BLaER1 treated with 17β-estradiol and CSF1 and Interleukin-3, amounts not matched to agents 10 nM and 100 nM (cell line): ENCODE data around the gene METTL24.

Source experiments
- H3K27ac ChIP-seq, 11 experiments: shearing (Covaris generic); formaldehyde crosslinking; 2 replicates each; pipeline ENCODE4 v1.8.1; 2022
- H3K27me3 ChIP-seq, 11 experiments: shearing (Covaris generic); formaldehyde crosslinking; 2 replicates each; pipeline ENCODE4 v1.8.1; 2022
- H3K36me3 ChIP-seq, 11 experiments: shearing (Covaris generic); formaldehyde crosslinking; 2 replicates each; pipeline ENCODE4 v1.8.1; 2022
- H3K4me1 ChIP-seq, 10 experiments: shearing (Covaris generic); formaldehyde crosslinking; 2 replicates each; pipeline ENCODE4 v1.8.1; 2022
- H3K4me2 ChIP-seq, 11 experiments: shearing (Covaris generic); formaldehyde crosslinking; 2 replicates each; pipeline ENCODE4 v1.8.1; 2022
- H3K4me3 ChIP-seq, 10 experiments: shearing (Covaris generic); formaldehyde crosslinking; 2 replicates each; pipeline ENCODE4 v1.8.1; 2022
- H3K9ac ChIP-seq, 11 experiments: shearing (Covaris generic); formaldehyde crosslinking; 2 replicates each; pipeline ENCODE4 v1.8.1; 2022
- H3K9me3 ChIP-seq, 11 experiments: shearing (Covaris generic); formaldehyde crosslinking; replicated peaks in 1 of 11; 2 replicates each; pipeline ENCODE4 v1.8.1; 2022
- H4K20me1 ChIP-seq, 11 experiments: shearing (Covaris generic); formaldehyde crosslinking; 2 replicates each; pipeline ENCODE4 v1.8.1; 2022
- Cebpa-rat ChIP-seq, 11 experiments: shearing (Covaris generic); IDR thresholded peaks; 2 replicates each; pipeline ENCODE4 v1.8.1; 2022

METTL24 gene

GRCh38 chr6:110394409-110394808 is 36.3 kb upstream of the METTL24 start:
- no peak overlapping the region for H3K4me2 ChIP-seq
- H3K4me1 ChIP-seq, result peaks cover 5 to 20% (median 19%) of the 10 kb centered on the region in 10 experiments; a peak in 18 of 20 replicates
- no peak overlapping the region for H3K4me3 ChIP-seq
- no peaks in the 10 kb centered on the region for H4K20me1 ChIP-seq
- H3K9ac ChIP-seq, result no peak overlapping the region
- no peaks in the 10 kb centered on the region for H3K36me3 ChIP-seq
- TF ChIP-seq Cebpa-rat (IDR thresholded peaks at IDR 0.05), result no peak
- no peak overlapping the region for H3K27ac ChIP-seq
- no peaks in the 10 kb centered on the region for H3K9me3 ChIP-seq
- peaks cover 0 to under 1% (median under 1%) of the 10 kb centered on the region in 11 experiments; a peak in 5 of 22 replicates for H3K27me3 ChIP-seq

GRCh38 chr6:110392727-110393126 is 34.6 kb upstream of the METTL24 start:
- H3K4me1 ChIP-seq, result peaks cover 0 to 26% (median 14%) of the 10 kb centered on the region in 10 experiments; a peak in 16 of 20 replicates

DNA sequence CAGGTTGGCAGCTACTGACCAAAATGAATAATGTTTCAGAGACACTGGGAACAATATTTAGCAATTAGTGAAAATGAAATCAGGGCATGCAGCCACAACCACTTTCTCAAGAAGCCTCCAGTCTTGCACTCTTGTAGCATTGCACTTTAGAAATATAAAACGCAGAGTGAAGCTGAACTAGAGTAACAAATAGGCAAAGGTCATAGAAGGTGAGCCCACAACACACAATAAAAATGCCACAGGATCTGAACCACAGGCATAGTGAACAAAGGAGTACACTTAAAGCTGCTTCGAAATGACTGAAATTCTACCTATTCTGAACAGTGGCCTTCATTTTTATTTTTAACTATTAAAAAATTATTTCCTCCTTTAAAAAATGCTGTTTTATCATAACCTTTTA is 32.3 kb upstream of the METTL24 start:
- Histone ChIP-seq H3K27ac (no peak overlapping the region), H3K9ac (no peak overlapping the region), H3K36me3 (no peaks in the 10 kb centered on the region), H3K9me3 (no peaks in the 10 kb centered on the region), H4K20me1 (no peaks in the 10 kb centered on the region), H3K4me2 (peak overlapping the region in 9 of 11 experiments; percentile 9 to 78 (median 58); a peak in 14 of 22 replicates), H3K4me1 (peaks cover 0 to 26% (median 13%) of the 10 kb centered on the region in 10 experiments; a peak in 16 of 20 replicates), H3K4me3 (no peak overlapping the region), H3K27me3 (no peaks in the 10 kb centered on the region)
- TF ChIP-seq Cebpa-rat (IDR thresholded peaks at IDR 0.05), result no peak

More at GRCh38 chr6:110392727-110393126, 34.6 kb upstream of the METTL24 start:
- Histone ChIP-seq H4K20me1 (no peaks in the 10 kb centered on the region), H3K27me3 (no peaks in the 10 kb centered on the region), H3K9ac (no peak overlapping the region), H3K9me3 (no peaks in the 10 kb centered on the region), H3K4me2 (no peak overlapping the region), H3K4me3 (no peak overlapping the region), H3K36me3 (no peaks in the 10 kb centered on the region), H3K27ac (no peak overlapping the region)
- no peak for TF ChIP-seq Cebpa-rat (IDR thresholded peaks at IDR 0.05)

DNA sequence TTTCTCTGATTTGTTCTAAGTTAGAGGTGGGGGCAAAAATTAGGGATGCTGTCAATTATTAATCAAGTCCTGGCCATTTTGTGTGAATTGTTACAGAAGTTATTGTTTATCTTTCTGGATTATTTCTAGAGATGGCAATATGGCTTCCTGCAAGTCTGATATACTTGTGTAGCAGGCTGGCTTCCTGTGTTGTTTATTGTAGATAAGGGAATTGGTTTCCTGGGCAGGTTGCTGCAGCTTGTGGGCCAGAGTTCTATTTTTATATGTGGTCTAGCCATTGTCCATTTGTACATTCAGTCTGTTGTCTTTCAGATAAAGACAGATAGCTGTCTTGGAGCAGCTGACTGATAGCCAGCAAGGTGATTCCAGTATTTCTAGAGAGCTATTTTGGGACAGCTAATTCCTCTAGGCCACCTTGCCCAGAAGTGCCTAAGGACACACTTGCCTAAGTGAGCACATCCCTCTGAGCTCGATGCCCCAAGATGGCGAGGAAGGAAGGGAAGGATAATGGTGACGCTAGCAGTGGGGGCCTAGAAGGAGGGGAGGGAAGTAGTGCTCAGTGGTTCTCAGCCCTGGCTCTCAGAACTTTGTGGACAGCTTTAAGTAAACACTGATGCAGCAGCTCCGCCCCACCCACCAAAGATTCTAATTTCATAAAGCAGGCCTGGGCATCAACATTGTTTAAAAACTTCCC is 31.7 kb upstream of the METTL24 start:
- H3K4me1 ChIP-seq, result peaks cover 0 to 26% (median 13%) of the 10 kb centered on the region in 10 experiments; a peak in 16 of 20 replicates
- H4K20me1 ChIP-seq, result no peaks in the 10 kb centered on the region
- H3K36me3 ChIP-seq, result no peaks in the 10 kb centered on the region
- no peak for TF ChIP-seq Cebpa-rat (IDR thresholded peaks at IDR 0.05)
- no peaks in the 10 kb centered on the region for H3K9me3 ChIP-seq
- H3K4me3 ChIP-seq, result no peak overlapping the region
- peak overlapping the region in 9 of 11 experiments; percentile 9 to 78 (median 58); a peak in 17 of 22 replicates for H3K4me2 ChIP-seq
- peak overlapping the region in 3 of 11 experiments; percentile 9 to 18 (median 12); a peak in 1 of 22 replicates for H3K27ac ChIP-seq
- H3K27me3 ChIP-seq, result no peaks in the 10 kb centered on the region
- H3K9ac ChIP-seq, result no peak overlapping the region

- Histone ChIP-seq H3K4me1 (peaks cover 0 to 26% (median 13%) of the 10 kb centered on the region in 10 experiments; a peak in 16 of 20 replicates), H3K27ac (no peak overlapping the region), H3K9me3 (no peaks in the 10 kb centered on the region; a peak in 1 of 22 replicates), H3K36me3 (no peaks in the 10 kb centered on the region), H4K20me1 (no peaks in the 10 kb centered on the region), H3K4me2 (no peak overlapping the region), H3K4me3 (no peak overlapping the region), H3K27me3 (no peaks in the 10 kb centered on the region), H3K9ac (no peak overlapping the region)
- TF ChIP-seq Cebpa-rat (IDR thresholded peaks at IDR 0.05), result no peak
Observed at GRCh38 chr6:110387986-110388385, 29.8 kb upstream of the METTL24 start.

- no peak overlapping the region for H3K4me3 ChIP-seq
- no peak for TF ChIP-seq Cebpa-rat (IDR thresholded peaks at IDR 0.05)
- no peak overlapping the region for H3K9ac ChIP-seq
Observed at GRCh38 chr6:110385458-110385863, 27.3 kb upstream of the METTL24 start.

GRCh38 chr6:110378552-110378951 is 20.4 kb upstream of the METTL24 start:
- no peak overlapping the region for H3K27ac ChIP-seq
- H3K27me3 ChIP-seq, result no peaks in the 10 kb centered on the region
- H3K4me2 ChIP-seq, result no peak overlapping the region
- H3K4me1 ChIP-seq, result no peaks in the 10 kb centered on the region
- no peaks in the 10 kb centered on the region for H3K36me3 ChIP-seq
- H3K4me3 ChIP-seq, result no peak overlapping the region
- no peak for TF ChIP-seq Cebpa-rat (IDR thresholded peaks at IDR 0.05)
- H3K9me3 ChIP-seq, result peaks cover 0 to 20% (median 7%) of the 10 kb centered on the region in 11 experiments; a peak in 8 of 22 replicates
- no peaks in the 10 kb centered on the region for H4K20me1 ChIP-seq
- H3K9ac ChIP-seq, result no peak overlapping the region

More at GRCh38 chr6:110385458-110385863, 27.3 kb upstream of the METTL24 start:
- no peaks in the 10 kb centered on the region for H3K27me3 ChIP-seq
- H4K20me1 ChIP-seq, result no peaks in the 10 kb centered on the region
- peaks cover 0 to under 1% (median 0%) of the 10 kb centered on the region in 11 experiments; a peak in 3 of 22 replicates for H3K9me3 ChIP-seq
- H3K4me2 ChIP-seq, result no peak overlapping the region
- no peaks in the 10 kb centered on the region for H3K36me3 ChIP-seq
- no peak overlapping the region for H3K27ac ChIP-seq
- H3K4me1 ChIP-seq, result peaks cover 0 to 20% (median 12%) of the 10 kb centered on the region in 10 experiments; a peak in 16 of 20 replicates

DNA sequence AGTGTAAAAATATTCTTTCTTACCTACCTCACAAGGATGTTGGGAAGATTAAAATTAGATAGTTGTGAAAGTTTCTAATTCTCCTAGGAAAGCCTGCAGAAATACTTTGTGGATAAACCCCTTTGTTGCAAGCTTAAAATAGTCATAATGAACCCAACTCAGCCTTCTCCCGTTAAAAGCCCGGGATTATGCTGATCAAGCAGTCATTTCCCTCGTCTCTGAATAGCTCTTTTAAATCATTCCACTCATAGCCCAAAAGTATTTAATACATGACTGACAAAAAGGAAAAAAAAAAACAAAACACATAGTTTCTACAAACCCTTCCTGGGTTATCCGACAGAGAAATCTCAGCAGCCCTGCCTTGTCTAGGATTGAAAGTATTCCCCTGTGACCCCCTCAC is 10.9 kb upstream of the METTL24 start:
- Histone ChIP-seq H3K4me2 (peak overlapping the region in 5 of 11 experiments; percentile 17 to 50 (median 46); a peak in 6 of 22 replicates), H3K9ac (no peak overlapping the region), H3K27me3 (no peaks in the 10 kb centered on the region), H4K20me1 (no peaks in the 10 kb centered on the region), H3K4me1 (peaks cover 0 to 17% (median 12%) of the 10 kb centered on the region in 10 experiments; a peak in 8 of 20 replicates), H3K27ac (no peak overlapping the region), H3K9me3 (no peaks in the 10 kb centered on the region), H3K36me3 (no peaks in the 10 kb centered on the region), H3K4me3 (no peak overlapping the region)
- TF ChIP-seq Cebpa-rat (IDR thresholded peaks at IDR 0.05), result no peak

DNA sequence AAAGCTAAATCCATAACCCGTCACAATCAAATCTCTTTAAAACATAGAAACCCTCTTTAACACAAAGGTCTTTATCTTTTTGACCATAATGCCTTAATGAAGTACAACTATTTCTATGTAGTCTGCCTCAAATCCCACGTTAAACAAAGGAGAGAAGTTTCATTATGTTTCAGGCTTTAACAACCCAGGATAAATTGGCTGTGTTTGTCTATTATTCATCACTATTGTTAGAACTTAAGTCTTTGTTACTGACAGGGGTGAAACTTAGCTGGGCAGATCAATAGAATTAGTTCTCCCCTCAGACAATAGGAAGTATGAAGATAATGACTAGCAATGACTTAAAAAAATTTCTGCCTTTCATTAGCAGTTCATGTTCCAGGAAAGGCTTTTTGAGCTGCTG is 10.1 kb upstream of the METTL24 start:
- Histone ChIP-seq H3K36me3 (no peaks in the 10 kb centered on the region), H3K27me3 (no peaks in the 10 kb centered on the region), H4K20me1 (no peaks in the 10 kb centered on the region), H3K4me1 (peaks cover 0 to 17% (median 12%) of the 10 kb centered on the region in 10 experiments; a peak in 8 of 20 replicates), H3K4me3 (no peak overlapping the region), H3K9ac (no peak overlapping the region), H3K27ac (no peak overlapping the region), H3K9me3 (no peaks in the 10 kb centered on the region), H3K4me2 (no peak overlapping the region)
- no peak for TF ChIP-seq Cebpa-rat (IDR thresholded peaks at IDR 0.05)
